ENCODE results near the gene MDGA2. TPM values are rescaled to one million over a fixed set of nuclear protein-coding genes. Genes with fewer than 3 reads are reported as not detected.
A peak's percentile ranks its signal among the peaks of the same experiment; 100 is the strongest.

Gene MDGA2
- not detected in 2 replicates for total RNA-seq (2014; rRNA removed; shearing (Covaris generic); ENCODE audit: low replicate concordance)

DNA sequence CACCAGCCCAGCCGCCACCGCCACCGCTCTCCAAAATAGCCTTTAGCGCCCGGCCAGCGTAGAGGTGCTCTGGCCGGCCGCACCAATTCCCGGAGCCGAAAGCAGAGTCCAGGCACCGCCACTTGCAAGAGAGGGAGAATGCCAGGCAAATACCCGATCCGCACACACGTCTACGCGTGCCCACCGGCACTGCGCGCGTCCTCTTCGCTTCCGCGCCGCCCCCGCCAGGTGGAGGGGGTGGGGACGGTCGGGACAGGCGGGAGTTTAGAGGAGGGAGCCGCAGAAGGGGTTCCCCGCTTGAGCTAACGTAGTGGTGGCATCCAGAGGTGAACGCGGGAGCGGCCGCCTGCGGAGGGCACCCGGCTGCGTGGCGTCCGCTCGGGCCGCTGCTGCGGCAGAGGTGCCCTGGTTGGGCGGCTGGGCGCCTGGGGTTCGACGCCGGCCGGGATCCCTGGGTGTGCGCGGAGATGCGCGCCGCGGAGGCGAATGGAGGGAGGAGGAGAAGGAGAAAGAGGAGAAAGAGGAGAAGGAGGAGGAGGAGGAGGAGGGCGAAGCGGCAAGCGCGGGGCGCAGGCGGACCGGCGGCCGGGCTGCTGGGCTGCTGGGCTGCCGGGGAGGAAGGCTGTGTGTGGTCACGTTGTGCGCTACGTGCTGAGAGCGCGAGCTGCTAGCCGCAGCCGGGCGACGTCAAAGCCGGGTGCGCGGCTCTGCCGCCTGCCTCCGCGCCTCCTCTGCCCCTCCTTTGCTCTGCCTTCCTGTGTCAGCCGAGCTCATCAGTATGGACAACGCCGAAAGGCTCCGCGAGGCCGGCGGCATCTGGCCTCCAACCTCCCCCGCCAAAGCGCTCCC is at the start of gene MDGA2:
Gene MDGA2, minus strand, starts transcription at position 140 of the 849 bp plus-strand sequence.
- Histone ChIP-seq H3K27me3 (peaks cover 10% of the 10 kb centered on the region; the same call in 1 of the 2 replicates), H3K36me3 (no peaks in the 10 kb centered on the region), H3K9me3 (no peaks in the 10 kb centered on the region), H3K4me3 (peak within 1 kb of the TSS; percentile 29)
- DNase-seq, result peak; percentile 42

DNA sequence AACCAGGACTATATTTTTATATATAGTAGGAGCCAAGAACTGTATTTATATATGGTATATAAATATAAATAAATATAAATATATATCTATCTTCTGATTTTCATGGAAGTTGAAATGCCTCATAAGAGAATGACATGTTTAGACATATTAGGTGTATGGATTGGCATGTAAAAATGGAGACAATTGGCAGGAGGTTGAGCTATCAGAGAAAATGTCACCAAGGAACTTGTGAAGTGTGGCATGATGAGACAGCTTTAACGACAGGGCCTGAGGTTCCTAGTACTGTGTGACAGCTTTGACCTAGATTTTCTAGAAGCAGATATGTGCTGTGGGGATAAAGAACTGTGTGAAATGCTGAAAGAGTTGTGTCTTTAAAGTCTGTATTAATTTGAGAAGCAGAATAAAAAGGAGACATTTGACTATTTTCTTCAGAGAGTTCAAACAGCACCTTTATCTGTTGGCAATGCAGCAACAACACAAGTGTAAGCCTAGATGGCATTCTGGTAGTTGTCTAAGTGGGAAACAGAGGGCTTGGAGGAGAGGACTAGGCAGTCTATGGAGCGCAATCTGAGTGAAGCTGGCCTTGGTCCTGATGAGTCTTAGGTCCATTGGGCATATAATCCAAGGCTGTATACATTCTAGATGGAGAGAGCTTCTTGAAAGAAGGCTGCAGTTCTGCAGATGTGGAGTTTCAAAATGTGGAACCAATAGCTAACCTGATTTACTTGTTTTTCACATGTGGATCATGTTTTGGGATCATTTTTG is 47.7 kb upstream of the MDGA2 start:
- no peak for DNase-seq
- H3K4me3 ChIP-seq, result no peak overlapping the region
- no peaks in the 10 kb centered on the region for H3K36me3 ChIP-seq
- H3K9me3 ChIP-seq, result no peaks in the 10 kb centered on the region
- H3K27me3 ChIP-seq, result no peaks in the 10 kb centered on the region

DNA sequence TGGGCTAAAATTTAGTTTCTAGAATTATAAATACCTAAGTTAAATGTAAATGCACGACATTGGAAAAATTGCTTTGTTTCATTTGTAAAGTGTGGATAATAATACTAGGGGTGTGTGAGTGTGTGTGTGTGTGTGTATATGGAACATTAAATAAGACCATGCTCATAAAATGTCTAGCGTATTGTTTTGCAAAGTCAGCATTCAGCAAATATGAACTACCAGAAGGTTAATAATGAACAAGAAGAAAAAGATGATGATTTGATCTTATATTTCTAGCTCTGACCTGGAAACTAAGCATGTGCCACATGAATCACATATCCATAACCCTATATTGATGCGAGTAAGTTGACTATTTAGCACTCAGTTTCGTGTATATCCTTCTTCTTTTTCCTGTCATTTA is 44.9 kb upstream of the MDGA2 start:
- Histone ChIP-seq H3K9me3 (no peaks in the 10 kb centered on the region), H3K27me3 (no peaks in the 10 kb centered on the region), H3K4me3 (no peak overlapping the region), H3K36me3 (no peaks in the 10 kb centered on the region)
- DNase-seq, result no peak

DNA sequence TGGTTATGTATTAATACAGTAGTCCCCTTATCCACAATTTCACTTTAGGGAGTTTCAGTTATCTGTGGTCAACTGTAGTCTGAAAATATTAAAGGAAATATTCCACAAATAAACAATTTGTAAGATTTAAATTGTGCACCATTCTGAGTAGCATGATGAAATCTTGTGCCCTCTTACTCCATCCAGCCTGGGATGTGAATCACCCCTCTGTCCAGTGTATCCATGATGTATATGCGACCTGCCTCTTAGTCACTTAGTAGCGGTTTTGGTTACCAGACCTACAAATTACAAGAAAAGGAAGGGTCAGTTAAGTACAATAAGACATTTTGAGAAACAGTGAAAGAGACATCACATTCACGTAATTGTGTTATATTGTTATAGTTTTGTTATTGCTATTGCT is 39.9 kb upstream of the MDGA2 start:
- Histone ChIP-seq H3K9me3 (no peaks in the 10 kb centered on the region), H3K4me3 (no peak overlapping the region), H3K27me3 (no peaks in the 10 kb centered on the region), H3K36me3 (no peaks in the 10 kb centered on the region)
- peak; percentile 0 for DNase-seq

DNA sequence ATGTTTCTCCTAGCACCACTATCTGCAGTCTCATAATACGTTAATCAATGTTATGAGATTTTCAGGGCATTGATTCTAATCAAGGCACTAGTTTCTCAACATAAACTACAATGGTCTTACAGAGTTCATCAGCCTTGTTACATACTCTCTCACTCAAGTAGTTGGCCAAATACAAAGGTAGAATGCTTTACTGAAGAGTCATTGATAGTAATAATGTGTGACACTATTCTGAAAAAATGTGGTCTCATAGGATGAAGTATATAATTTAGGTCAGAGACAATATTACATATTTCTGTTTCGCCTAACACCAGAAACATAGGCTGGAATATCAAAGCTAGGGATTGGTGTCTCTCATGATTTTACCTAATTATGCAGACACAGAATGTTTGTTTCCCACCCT is 35.2 kb upstream of the MDGA2 start:
- no peaks in the 10 kb centered on the region for H3K9me3 ChIP-seq
- DNase-seq, result no peak
- H3K27me3 ChIP-seq, result no peaks in the 10 kb centered on the region
- H3K36me3 ChIP-seq, result no peaks in the 10 kb centered on the region
- no peak overlapping the region for H3K4me3 ChIP-seq

DNA sequence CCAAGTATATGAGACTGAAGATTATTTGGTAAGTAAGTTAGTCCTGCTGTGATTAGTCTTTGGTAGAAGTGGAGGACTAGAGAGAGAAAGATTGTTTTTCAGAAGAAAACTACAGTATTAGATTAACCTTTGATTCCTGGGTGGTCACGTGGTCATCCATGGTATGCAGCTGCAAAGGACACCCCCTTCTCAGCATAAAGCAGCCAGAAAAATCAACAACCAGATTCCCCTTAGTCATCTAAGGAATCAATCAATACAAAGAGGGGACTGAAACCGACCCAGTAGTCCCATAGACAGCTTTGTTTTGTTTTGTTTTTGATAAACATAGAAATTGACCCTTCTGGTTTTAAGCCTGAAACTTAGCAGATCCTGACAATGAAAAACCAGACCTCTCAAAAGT is 30.3 kb upstream of the MDGA2 start:
- no peaks in the 10 kb centered on the region for H3K36me3 ChIP-seq
- no peak overlapping the region for H3K4me3 ChIP-seq
- no peak for DNase-seq
- H3K27me3 ChIP-seq, result no peaks in the 10 kb centered on the region
- H3K9me3 ChIP-seq, result no peaks in the 10 kb centered on the region

DNA sequence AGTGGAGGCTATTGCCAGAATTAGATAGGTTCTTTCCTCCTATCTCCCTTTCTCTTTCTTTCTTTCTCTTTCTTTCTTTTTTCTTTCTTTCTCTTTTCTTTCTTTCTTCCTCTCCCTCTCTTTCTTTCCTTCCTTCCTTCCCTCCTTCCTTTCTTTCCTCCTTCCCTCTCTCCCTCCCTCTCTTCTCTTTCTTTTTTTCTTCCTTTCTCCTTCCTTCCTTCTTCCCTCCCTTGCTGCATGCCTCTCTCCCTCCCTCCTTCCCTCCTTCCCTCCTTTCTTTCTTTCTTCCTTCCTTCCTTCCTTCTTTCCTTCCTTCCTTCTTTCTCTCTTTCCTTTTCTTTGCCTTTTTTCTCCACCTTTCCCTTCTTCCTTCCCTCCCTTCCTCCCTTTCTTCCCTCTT is 16.4 kb upstream of the MDGA2 start:
- H3K9me3 ChIP-seq, result no peaks in the 10 kb centered on the region
- no peaks in the 10 kb centered on the region for H3K36me3 ChIP-seq
- H3K4me3 ChIP-seq, result no peak overlapping the region
- no peaks in the 10 kb centered on the region for H3K27me3 ChIP-seq
- DNase-seq, result no peak

DNA sequence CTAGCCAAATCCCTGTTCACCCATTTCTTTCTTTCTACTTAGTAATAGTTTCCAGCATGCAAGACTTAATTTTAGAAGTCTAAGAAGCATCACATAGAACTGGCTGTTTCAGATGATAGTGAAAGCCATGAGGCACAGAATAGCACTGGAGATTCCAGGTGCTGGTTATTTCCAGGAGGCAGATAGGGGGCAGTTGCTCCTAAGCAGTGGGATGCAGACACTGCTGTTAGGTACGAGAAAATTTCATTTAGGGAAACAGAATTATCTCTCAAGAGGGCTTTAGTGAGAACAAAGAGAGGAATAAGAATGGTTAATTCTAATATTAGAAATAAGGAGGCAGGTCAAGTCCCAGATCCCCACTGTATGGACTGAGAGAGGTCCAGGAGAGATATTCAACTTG is 3.6 kb upstream of the MDGA2 start:
- DNase-seq, result no peak
- Histone ChIP-seq H3K4me3 (no peak overlapping the region), H3K27me3 (peaks cover 10% of the 10 kb centered on the region; the same call in 1 of the 2 replicates), H3K36me3 (no peaks in the 10 kb centered on the region), H3K9me3 (no peaks in the 10 kb centered on the region)

DNA sequence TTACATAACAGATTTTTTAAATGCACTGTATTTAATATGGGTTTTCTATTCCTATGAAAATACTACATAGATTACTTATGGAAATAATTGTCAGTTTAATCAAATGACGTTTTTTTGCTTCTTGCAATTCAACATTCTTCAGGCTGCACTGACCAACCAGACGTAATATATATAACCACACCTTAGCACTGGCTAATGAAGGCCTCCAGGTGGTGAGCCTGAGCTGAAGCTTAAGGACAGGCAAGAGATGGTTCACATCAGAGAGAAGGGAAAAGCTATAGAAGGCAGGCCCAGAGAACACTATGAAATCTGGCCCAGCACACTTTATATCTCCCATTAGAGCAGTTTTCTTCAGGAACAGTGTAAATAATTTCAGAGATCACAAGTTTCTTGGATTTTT is 2.8 kb upstream of the MDGA2 start:
- no peak overlapping the region for H3K4me3 ChIP-seq
- no peaks in the 10 kb centered on the region for H3K36me3 ChIP-seq
- H3K27me3 ChIP-seq, result peaks cover 10% of the 10 kb centered on the region; the same call in 1 of the 2 replicates
- H3K9me3 ChIP-seq, result no peaks in the 10 kb centered on the region
- DNase-seq, result no peak

DNA sequence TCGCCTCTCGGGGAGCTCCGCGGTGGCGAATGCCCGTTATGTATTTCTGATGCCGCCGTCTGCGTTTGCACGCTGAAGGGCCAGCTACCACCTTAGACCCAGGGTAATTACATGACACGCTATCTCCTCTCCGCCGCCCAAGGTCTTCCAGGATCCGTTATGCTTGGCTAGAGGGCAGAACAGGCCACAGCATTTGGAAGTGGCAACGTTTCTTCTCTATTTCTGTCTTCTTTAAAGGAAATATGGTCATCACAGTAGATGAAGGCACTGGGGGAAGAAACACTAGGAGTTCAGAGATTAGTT is 861 bp upstream of the MDGA2 start:
- no peaks in the 10 kb centered on the region for H3K36me3 ChIP-seq
- H3K9me3 ChIP-seq, result no peaks in the 10 kb centered on the region
- peaks cover 10% of the 10 kb centered on the region; the same call in 1 of the 2 replicates for H3K27me3 ChIP-seq
- peak overlapping the region; percentile 29 for H3K4me3 ChIP-seq
- no peak for DNase-seq

DNA sequence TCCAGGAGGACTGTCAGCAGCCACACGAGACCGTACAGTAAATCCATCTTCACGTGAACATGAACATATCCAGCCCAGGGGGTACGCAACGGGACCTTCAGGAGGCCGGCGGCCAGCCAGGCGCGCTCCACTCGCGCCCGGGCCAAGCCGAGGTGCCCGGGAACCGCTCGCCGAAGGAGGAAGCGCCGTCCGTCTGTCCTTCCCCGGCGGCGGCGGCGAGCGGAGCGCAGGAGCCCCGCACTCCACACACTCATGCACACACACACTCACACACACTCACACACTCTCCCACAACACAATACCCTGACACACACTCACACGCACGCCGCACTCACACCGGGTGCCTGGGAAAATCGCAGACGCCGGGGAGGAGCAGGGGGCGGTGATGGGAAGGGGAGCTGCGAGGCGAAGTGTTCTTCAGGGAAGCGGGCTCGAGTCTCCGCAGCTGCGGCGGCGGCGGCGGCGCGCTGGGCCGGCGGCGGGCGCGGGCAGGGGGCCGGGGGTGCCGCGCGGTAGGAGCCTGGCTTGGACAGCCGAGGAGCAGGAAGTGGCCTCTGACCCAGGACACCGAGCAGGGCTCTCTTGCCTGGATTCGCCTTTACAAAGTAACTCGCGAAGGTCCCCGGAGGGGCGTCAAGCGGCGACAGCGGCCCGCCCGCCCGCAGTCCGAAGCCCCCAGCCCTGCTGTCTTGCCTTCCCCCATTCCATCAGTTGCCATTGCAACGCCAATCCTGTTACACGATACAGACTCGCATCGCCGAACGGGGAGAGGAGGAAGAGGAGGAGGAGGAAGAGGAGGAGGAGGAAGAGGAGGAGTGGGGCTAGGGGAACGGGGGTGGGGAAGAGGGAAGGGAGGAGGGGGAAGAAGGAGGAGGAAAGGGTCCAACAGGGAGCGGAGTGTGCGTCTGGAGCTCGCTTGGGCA is 601 bp downstream of the MDGA2 start:
- Histone ChIP-seq H3K27me3 (peaks cover 10% of the 10 kb centered on the region; the same call in 1 of the 2 replicates), H3K36me3 (no peaks in the 10 kb centered on the region), H3K9me3 (no peaks in the 10 kb centered on the region), H3K4me3 (peak overlapping the region; percentile 29)
- DNase-seq, result no peak

DNA sequence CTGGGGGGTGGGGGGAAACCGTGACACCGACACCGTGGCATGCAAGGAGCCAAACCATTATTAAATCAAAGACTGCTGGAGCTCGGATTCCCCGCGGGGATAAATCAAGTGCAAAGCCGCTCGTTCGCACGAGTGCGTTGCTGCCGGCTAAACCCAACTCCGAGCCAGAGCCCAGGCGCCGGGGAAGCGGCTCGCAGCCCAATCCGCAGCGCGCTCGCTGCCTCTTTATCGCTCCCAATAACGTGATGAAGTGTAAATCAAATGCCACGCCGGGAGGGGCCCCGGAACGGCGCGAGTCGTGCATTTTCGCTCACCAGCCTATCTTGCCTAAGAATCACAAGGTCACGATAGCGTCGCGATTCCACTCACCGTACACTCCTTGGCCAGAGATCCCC is 1.3 kb downstream of the MDGA2 start:
- no peak for DNase-seq
- no peaks in the 10 kb centered on the region for H3K9me3 ChIP-seq
- peak overlapping the region; percentile 22 for H3K4me3 ChIP-seq
- H3K27me3 ChIP-seq, result peaks cover 10% of the 10 kb centered on the region; the same call in 1 of the 2 replicates
- H3K36me3 ChIP-seq, result no peaks in the 10 kb centered on the region

DNA sequence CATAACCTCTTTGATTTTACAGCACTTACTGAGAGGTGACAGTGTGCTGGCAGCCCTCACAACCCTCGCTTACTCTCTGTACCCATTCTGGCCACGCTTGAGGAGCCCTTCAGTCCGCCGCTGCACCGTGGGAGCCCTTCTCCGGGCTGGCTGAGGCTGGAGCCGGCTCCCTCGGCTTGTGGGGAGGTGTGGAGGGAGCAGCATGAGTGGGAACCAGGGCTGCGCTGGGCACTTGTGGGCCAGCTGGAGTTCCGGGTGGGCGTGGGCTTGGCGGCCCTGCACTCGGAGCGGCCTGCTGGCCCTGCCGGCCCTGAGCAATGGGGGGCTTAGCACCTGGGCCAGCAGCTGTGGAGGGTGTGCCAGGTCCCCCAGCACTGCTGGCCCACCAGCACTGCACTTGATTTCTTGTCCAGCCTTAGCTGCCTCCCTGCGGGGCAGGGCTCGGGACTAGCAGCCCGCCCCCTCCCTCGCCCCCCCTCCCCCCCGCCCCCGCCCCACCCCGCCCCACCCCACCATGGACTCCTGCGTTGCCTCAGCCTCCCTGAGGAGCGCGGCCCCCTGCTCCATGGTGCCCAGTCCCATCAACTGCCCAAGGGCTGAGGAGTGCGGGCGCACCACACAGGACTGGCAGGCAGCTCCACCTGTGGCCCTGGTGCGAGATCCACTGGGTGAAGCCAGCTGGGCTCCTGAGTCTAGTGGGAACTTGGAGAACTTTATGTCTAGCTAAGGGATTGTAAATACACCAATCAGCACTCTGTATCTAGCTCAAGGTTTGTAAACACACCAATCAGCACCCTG is 9.9 kb downstream of the MDGA2 start:
- Histone ChIP-seq H3K4me3 (no peak overlapping the region), H3K9me3 (no peaks in the 10 kb centered on the region), H3K27me3 (no peaks in the 10 kb centered on the region), H3K36me3 (no peaks in the 10 kb centered on the region)
- DNase-seq, result no peak

DNA sequence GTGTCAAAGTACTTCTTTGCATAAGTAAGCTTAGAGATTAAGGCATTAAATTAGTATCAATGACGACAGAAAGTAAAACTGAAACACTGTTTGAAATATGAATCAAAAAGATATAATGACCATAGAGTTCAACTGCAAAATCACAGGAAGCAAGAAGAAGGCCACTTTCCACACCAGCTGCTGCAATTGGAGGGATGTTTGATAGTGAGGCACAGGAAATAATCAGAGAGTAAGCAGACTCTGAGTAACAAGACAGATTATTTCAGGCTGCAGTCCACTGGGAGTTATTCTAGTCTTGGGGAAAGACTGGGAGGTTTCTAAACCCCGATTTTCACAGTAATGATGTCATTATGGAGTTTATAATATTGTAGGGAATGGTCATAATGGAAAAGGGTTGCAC is 12.9 kb downstream of the MDGA2 start:
- Histone ChIP-seq H3K27me3 (no peaks in the 10 kb centered on the region), H3K4me3 (no peak overlapping the region), H3K9me3 (no peaks in the 10 kb centered on the region), H3K36me3 (no peaks in the 10 kb centered on the region)
- no peak for DNase-seq

DNA sequence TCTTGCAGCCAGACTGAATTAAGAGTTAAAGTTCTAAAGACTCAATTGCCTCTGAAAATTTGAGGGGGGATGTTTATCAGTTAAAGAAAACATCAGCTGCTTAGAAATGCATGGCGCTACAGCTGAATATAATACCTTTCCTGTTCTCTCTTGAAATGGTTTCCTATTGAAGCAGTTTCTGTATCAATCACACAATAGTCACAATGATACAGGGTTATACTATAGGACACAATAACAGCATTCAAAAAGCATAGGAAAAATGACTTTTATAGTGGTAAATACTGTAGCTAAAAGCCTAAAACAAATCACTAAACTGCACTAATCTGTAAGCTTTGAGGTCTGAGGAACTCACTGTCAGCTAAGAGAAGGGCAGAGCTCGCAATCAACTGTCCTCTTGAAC is 15.2 kb downstream of the MDGA2 start:
- no peak overlapping the region for H3K4me3 ChIP-seq
- no peaks in the 10 kb centered on the region for H3K9me3 ChIP-seq
- DNase-seq, result no peak
- H3K27me3 ChIP-seq, result no peaks in the 10 kb centered on the region
- no peaks in the 10 kb centered on the region for H3K36me3 ChIP-seq

DNA sequence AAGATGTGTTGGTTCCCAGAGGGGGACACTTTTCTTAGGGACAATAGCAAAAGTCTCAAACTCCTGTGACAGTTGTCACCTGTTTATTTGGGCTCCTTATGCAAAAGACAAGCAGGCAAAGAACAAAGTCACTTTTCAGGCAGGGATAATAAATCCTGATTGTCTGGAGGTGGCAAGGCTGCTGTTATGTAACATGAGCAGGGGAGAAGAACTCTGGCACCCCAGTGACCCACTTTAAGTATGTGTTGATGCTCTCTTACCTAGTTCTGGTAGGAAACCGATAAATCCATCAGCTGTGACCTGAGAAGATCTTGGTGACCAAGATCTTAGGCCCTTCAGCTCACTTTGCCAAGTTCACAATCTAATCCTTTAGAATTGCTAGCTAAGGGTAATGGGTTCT is 17.4 kb downstream of the MDGA2 start:
- Histone ChIP-seq H3K4me3 (no peak overlapping the region), H3K27me3 (no peaks in the 10 kb centered on the region), H3K9me3 (no peaks in the 10 kb centered on the region), H3K36me3 (no peaks in the 10 kb centered on the region)
- DNase-seq, result no peak

Measured in MG63 (cell line).